ENCODE results near the gene IGFBP1. TPM values are rescaled to one million over a fixed set of nuclear protein-coding genes. Genes with fewer than 3 reads are reported as not detected.

Gene IGFBP1
- total and polyA plus RNA-seq, 2 experiments from 2014 or later, result not detected

GRCh38 chr7:45917658-45918057 lies 29.4 kb downstream of the IGFBP1 start:
- Mint-ChIP-seq H3K36me3 (ENCODE audit: low read depth) (peaks cover 13% of the 10 kb centered on the region; the same call in 2 of the 3 replicates), H3K9me3 (no peaks in the 10 kb centered on the region), H3K27me3 (ENCODE audit: insufficient read depth, low read depth, poor library complexity) (peaks cover 45% of the 10 kb centered on the region), H3K4me3 (peak overlapping the region; percentile 37; the same call in 2 of the 3 replicates), H3K4me1 (peaks cover 20% of the 10 kb centered on the region), H3K27ac (no peak overlapping the region)
- Histone ChIP-seq H3K4me3 (peak overlapping the region; percentile 37; the same call in 1 of the 2 replicates), H3K27ac (ENCODE audit: low read depth) (no peak overlapping the region), H2AFZ (peak overlapping the region; percentile 53), H3K36me3 (ENCODE audit: insufficient read depth) (no peaks in the 10 kb centered on the region), H3K79me2 (replicated peaks; ENCODE audit: insufficient read depth) (no peaks in the 10 kb centered on the region), H3K4me1 (ENCODE audit: insufficient read depth) (peaks cover 29% of the 10 kb centered on the region), H3K9me2 (ENCODE audit: insufficient read depth) (no peaks in the 10 kb centered on the region), H4K20me1 (replicated peaks; ENCODE audit: insufficient read depth) (0 out of 2 replicates have a peak, but pooled peaks cover 7% of the 10 kb centered on the region), H3F3A (replicated peaks; ENCODE audit: low read depth) (peaks cover 6% of the 10 kb centered on the region; the same call in 1 of the 2 replicates), H3K4me2 (peak overlapping the region; percentile 71), H3K27me3 (ENCODE audit: insufficient read depth) (peaks cover 48% of the 10 kb centered on the region)
- ATAC-seq, result peak; percentile 6
- TF ChIP-seq REST (IDR thresholded peaks at IDR 0.05; ENCODE audit: unreplicated experiment), result no peak
- TF ChIP-seq NANOG (IDR thresholded peaks at IDR 0.05; ENCODE audit: borderline replicate concordance), result no peak
- TF ChIP-seq, protein P1, sequence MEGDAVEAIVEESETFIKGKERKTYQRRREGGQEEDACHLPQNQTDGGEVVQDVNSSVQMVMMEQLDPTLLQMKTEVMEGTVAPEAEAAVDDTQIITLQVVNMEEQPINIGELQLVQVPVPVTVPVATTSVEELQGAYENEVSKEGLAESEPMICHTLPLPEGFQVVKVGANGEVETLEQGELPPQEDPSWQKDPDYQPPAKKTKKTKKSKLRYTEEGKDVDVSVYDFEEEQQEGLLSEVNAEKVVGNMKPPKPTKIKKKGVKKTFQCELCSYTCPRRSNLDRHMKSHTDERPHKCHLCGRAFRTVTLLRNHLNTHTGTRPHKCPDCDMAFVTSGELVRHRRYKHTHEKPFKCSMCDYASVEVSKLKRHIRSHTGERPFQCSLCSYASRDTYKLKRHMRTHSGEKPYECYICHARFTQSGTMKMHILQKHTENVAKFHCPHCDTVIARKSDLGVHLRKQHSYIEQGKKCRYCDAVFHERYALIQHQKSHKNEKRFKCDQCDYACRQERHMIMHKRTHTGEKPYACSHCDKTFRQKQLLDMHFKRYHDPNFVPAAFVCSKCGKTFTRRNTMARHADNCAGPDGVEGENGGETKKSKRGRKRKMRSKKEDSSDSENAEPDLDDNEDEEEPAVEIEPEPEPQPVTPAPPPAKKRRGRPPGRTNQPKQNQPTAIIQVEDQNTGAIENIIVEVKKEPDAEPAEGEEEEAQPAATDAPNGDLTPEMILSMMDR (conservative IDR thresholded peaks at IDR 0.05; ENCODE audit: low read depth in 2 of 2), result peak; percentile 89 to 93
- peak; percentile 83 for DNase-seq (ENCODE audit: low spot score)

DNA sequence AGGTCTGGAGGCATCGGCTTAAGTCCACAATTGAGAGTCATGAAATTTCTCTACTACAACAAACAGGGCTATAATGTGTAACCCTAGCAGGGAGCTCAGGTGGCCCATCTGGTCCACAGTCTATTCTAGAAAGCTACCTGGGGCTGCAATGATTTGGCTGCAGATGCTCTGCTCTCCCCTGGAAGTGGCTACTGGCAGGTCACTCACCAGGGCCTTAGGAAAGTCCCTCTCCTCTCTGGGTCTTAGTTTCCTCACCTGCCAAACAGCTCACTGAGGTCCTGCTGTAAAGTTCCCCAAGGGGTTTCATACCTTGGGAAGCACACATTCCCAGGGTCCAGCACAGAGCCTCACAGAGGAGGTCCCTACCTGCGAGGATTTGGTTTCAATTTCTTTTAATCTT lies 30.3 kb downstream of the IGFBP1 start:
- H3F3A ChIP-seq (replicated peaks; ENCODE audit: low read depth), result peaks cover 6% of the 10 kb centered on the region; the same call in 1 of the 2 replicates
- DNase-seq (ENCODE audit: low spot score), result no peak
- no peak for ATAC-seq
- no peak overlapping the region for H2AFZ ChIP-seq
- no peaks in the 10 kb centered on the region for H3K79me2 ChIP-seq (replicated peaks; ENCODE audit: insufficient read depth)
- Mint-ChIP-seq H3K4me3 (no peak overlapping the region), H3K9me3 (no peaks in the 10 kb centered on the region), H3K4me1 (peaks cover 25% of the 10 kb centered on the region), H3K36me3 (ENCODE audit: low read depth) (peaks cover 10% of the 10 kb centered on the region; the same call in 2 of the 3 replicates), H3K27ac (no peak overlapping the region), H3K27me3 (ENCODE audit: insufficient read depth, low read depth, poor library complexity) (peaks cover 48% of the 10 kb centered on the region)
- H3K36me3 ChIP-seq (ENCODE audit: insufficient read depth), result no peaks in the 10 kb centered on the region
- H3K4me1 ChIP-seq (ENCODE audit: insufficient read depth), result peaks cover 36% of the 10 kb centered on the region
- 0 out of 2 replicates have a peak, but pooled peaks cover 7% of the 10 kb centered on the region for H4K20me1 ChIP-seq (replicated peaks; ENCODE audit: insufficient read depth)
- TF ChIP-seq EZH2 (IDR thresholded peaks at IDR 0.05; ENCODE audit: low read depth, unreplicated experiment), result peak; percentile 34
- TF ChIP-seq EZH2phosphoT487 (IDR thresholded peaks at IDR 0.05; ENCODE audit: unreplicated experiment), result no peak
- no peak for TF ChIP-seq ETS1 (IDR thresholded peaks at IDR 0.05)
- no peak for TF ChIP-seq CREB1 (CRISPR knock-in tag; IDR thresholded peaks at IDR 0.05; ENCODE audit: low read depth)
- H3K27ac ChIP-seq (ENCODE audit: low read depth), result no peak overlapping the region
- H3K27me3 ChIP-seq (ENCODE audit: insufficient read depth), result peaks cover 52% of the 10 kb centered on the region
- no peak overlapping the region; the same call in 1 of the 2 replicates for H3K4me2 ChIP-seq
- H3K9me2 ChIP-seq (ENCODE audit: insufficient read depth), result no peaks in the 10 kb centered on the region
- no peak overlapping the region for H3K4me3 ChIP-seq
